Muscle layer of colon (tissue), 2 donors: Measurements from ENCODE around the gene TMCO6.
A peak's percentile ranks its signal among the peaks of the same experiment; 100 is the strongest.

ENCODE experiments used
- H3K27ac ChIP-seq: one replicate; pipeline ENCODE4 v1.7.0; 2013; ENCODE audit warnings: low read depth, mild to moderate bottlenecking, low read length, moderate library complexity
- H3K27me3 ChIP-seq, 2 donors: one replicate each; pipeline ENCODE4 v1.7.0; 2013; ENCODE audit warnings: low read length in 2 of 2, mild to moderate bottlenecking in 2 of 2; ENCODE audit not compliant: insufficient read depth in 2 of 2, control insufficient read depth in 1 of 2
- H3K36me3 ChIP-seq: one replicate; pipeline ENCODE4 v1.7.0; 2013; ENCODE audit warnings: mild to moderate bottlenecking, low read length; ENCODE audit not compliant: insufficient read depth
- H3K4me1 ChIP-seq: one replicate; pipeline ENCODE4 v1.7.0; 2013; ENCODE audit warnings: mild to moderate bottlenecking, low read length; ENCODE audit not compliant: insufficient read depth
- H3K4me3 ChIP-seq, 2 donors: one replicate each; pipeline ENCODE4 v1.7.0; 2013; ENCODE audit warnings: low read length in 2 of 2, low read depth in 1 of 2, mild to moderate bottlenecking in 1 of 2, moderate library complexity in 1 of 2
- H3K9ac ChIP-seq: one replicate; pipeline ENCODE4 v1.7.0; 2013; ENCODE audit warnings: low read length
- H3K9me3 ChIP-seq: one replicate; pipeline ENCODE4 v1.7.0; 2013; ENCODE audit warnings: mild to moderate bottlenecking, low read length
- donor health status: abdominal sarcoma.
- donor health status: Adenocarcinoma of cecum.

The TMCO6 gene

GRCh38 chr5:140677947-140678346, 38.7 kb downstream of the TMCO6 start:
- Histone ChIP-seq H3K4me1 (no peaks in the 10 kb centered on the region), H3K27ac (no peak overlapping the region), H3K4me3 (no peak overlapping the region), H3K9me3 (no peaks in the 10 kb centered on the region), H3K36me3 (peaks cover 61% of the 10 kb centered on the region), H3K27me3 (no peaks in the 10 kb centered on the region), H3K9ac (no peak overlapping the region)

GRCh38 chr5:140678993-140679392, 39.7 kb downstream of the TMCO6 start:
- no peak overlapping the region for H3K4me3 ChIP-seq
- no peaks in the 10 kb centered on the region for H3K27me3 ChIP-seq

GRCh38 chr5:140690376-140690932, 51.2 kb downstream of the TMCO6 start:
- H3K4me3 ChIP-seq = peak overlapping the region; percentile 84 to 91
- H3K27me3 ChIP-seq = no peaks in the 10 kb centered on the region
- peaks cover 38% of the 10 kb centered on the region for H3K36me3 ChIP-seq
- H3K9me3 ChIP-seq = no peaks in the 10 kb centered on the region
- peaks cover 25% of the 10 kb centered on the region for H3K4me1 ChIP-seq
- peak overlapping the region; percentile 90 for H3K27ac ChIP-seq
- peak overlapping the region; percentile 86 for H3K9ac ChIP-seq

More at GRCh38 chr5:140678993-140679392, 39.7 kb downstream of the TMCO6 start:
- H3K36me3 ChIP-seq = peaks cover 61% of the 10 kb centered on the region
- H3K27ac ChIP-seq = no peak overlapping the region
- H3K4me1 ChIP-seq = no peaks in the 10 kb centered on the region
- H3K9ac ChIP-seq = no peak overlapping the region
- H3K9me3 ChIP-seq = no peaks in the 10 kb centered on the region

- H3K36me3 ChIP-seq = peaks cover 44% of the 10 kb centered on the region
- H3K9me3 ChIP-seq = no peaks in the 10 kb centered on the region
- peak within 1 kb of the TSS; percentile 90 for H3K27ac ChIP-seq
- H3K27me3 ChIP-seq = no peaks in the 10 kb centered on the region
- peaks cover 25% of the 10 kb centered on the region for H3K4me1 ChIP-seq
- peak within 1 kb of the TSS; percentile 84 to 91 for H3K4me3 ChIP-seq
- peak within 1 kb of the TSS; percentile 86 for H3K9ac ChIP-seq
These were observed 52.0 kb downstream of the TMCO6 start, which contains the start of the genes HARS1 and HARS2 for GRCh38 chr5:140690941-140691924. HARS1 (minus strand) TSS chr5:140691370; CDS start chr5:140691304, 66 bp downstream. HARS2 (plus strand) TSS chr5:140691455; CDS start chr5:140691649, 194 bp downstream.

GRCh38 chr5:140694276-140694675, 55.0 kb downstream of the TMCO6 start:
- Histone ChIP-seq H3K36me3 (peaks cover 60% of the 10 kb centered on the region), H3K9ac (no peak overlapping the region), H3K4me1 (peaks cover 25% of the 10 kb centered on the region)

More at GRCh38 chr5:140694276-140694675, 55.0 kb downstream of the TMCO6 start:
- no peaks in the 10 kb centered on the region for H3K27me3 ChIP-seq
- H3K9me3 ChIP-seq = no peaks in the 10 kb centered on the region
- no peak overlapping the region for H3K27ac ChIP-seq
- H3K4me3 ChIP-seq = no peak overlapping the region
